Midbrain (tissue), 1 donor: Measurements from ENCODE around the gene SFMBT2.

Experiments
- DNase-seq: peaks from one replicate; lab custom pipeline; 2025; lab: John Stamatoyannopoulos, UW

Gene SFMBT2

GRCh38 chr10:7410862-7411670, at the start of gene SFMBT2:
SFMBT2 (minus strand) TSS chr10:7411034; CDS start chr10:7381898, 29,136 bp downstream.
- DNase-seq = peak; percentile 63

- DNase-seq = no peak
Observed at GRCh38 chr10:7460006-7460405, 49.2 kb upstream of the SFMBT2 start.

- no peak for DNase-seq
Observed at GRCh38 chr10:7458556-7458955, 47.7 kb upstream of the SFMBT2 start.

GRCh38 chr10:7457478-7458316, 46.9 kb upstream of the SFMBT2 start:
- no peak for DNase-seq

- DNase-seq = no peak
Observed at GRCh38 chr10:7449063-7449695, 38.3 kb upstream of the SFMBT2 start.

GRCh38 chr10:7445474-7446185, 34.8 kb upstream of the SFMBT2 start:
- peak; percentile 53 for DNase-seq

- DNase-seq = peak; percentile 87
Observed at GRCh38 chr10:7444551-7445121, 33.8 kb upstream of the SFMBT2 start.

- no peak for DNase-seq
Observed at GRCh38 chr10:7443036-7443435, 32.2 kb upstream of the SFMBT2 start.

GRCh38 chr10:7441403-7442147, 30.7 kb upstream of the SFMBT2 start:
- DNase-seq = no peak

GRCh38 chr10:7439696-7440095, 28.9 kb upstream of the SFMBT2 start:
- no peak for DNase-seq

- DNase-seq = peak; percentile 38
Observed at GRCh38 chr10:7438196-7438986, 27.6 kb upstream of the SFMBT2 start.

GRCh38 chr10:7436490-7437100, 25.8 kb upstream of the SFMBT2 start:
- DNase-seq = no peak

- DNase-seq = no peak
Observed at GRCh38 chr10:7435674-7436073, 24.8 kb upstream of the SFMBT2 start.

- no peak for DNase-seq
Observed at GRCh38 chr10:7434378-7434777, 23.5 kb upstream of the SFMBT2 start.

GRCh38 chr10:7433861-7434260, 23.0 kb upstream of the SFMBT2 start:
- DNase-seq = no peak

- DNase-seq = peak; percentile 41
Observed at GRCh38 chr10:7432884-7433726, 22.3 kb upstream of the SFMBT2 start.

- no peak for DNase-seq
Observed at GRCh38 chr10:7428673-7429350, 18.0 kb upstream of the SFMBT2 start.

- no peak for DNase-seq
Observed at GRCh38 chr10:7426349-7426748, 15.5 kb upstream of the SFMBT2 start.
